HEK293 (cell line): Measurements from ENCODE around the gene AFF2.

ENCODE experiments used
- CTCF ChIA-PET: fragments of 350-600 bp; formaldehyde crosslinking; extraction: SDS; loops from one replicate; lab custom pipeline; 2021; ENCODE audit warnings: antibody characterized with exemption; lab: Yijun Ruan, JAX
- POLR2A ChIA-PET: fragments of 300-600 bp; formaldehyde crosslinking; extraction: SDS; loops from one replicate; lab custom pipeline; 2020; ENCODE audit warnings: antibody characterized with exemption, inconsistent platforms; lab: Yijun Ruan, JAX
- H3K27ac ChIP-seq: fragments of 200-500 bp; sonication (Bioruptor generic); 2 replicates; pipeline ENCODE4 v1.5.1; 2014; ENCODE audit warnings: low read depth, low read length, control low read depth, inconsistent platforms; ENCODE audit errors: extremely low read depth
- H3K36me3 ChIP-seq, 2 experiments: fragments of 200-500 bp in 1 of 2; sonication (Bioruptor generic) in 1 of 2; 1 replicate in 1 of 2; 2 replicates in 1 of 2; pipeline ENCODE4 v1.5.1; 2014 to 2017; ENCODE audit warnings: inconsistent platforms in 2 of 2, low read length in 2 of 2; ENCODE audit not compliant: control insufficient read depth in 2 of 2, insufficient read depth in 1 of 2
- H3K4me1 ChIP-seq: fragments of 200-500 bp; sonication (Bioruptor generic); 2 replicates; pipeline ENCODE4 v1.5.1; 2014; ENCODE audit warnings: mild to moderate bottlenecking, low read length, inconsistent platforms; ENCODE audit not compliant: control insufficient read depth, insufficient read depth
- H3K4me3 ChIP-seq: 2 replicates; pipeline ENCODE4 v1.5.1; 2011; ENCODE audit warnings: low read depth, mild to moderate bottlenecking, control low read depth, low read length, moderate library complexity
- H3K9me3 ChIP-seq: fragments of 200-500 bp; sonication (Bioruptor generic); 2 replicates; pipeline ENCODE4 v1.5.1; 2014; ENCODE audit warnings: low read depth, low read length, inconsistent platforms; ENCODE audit not compliant: control insufficient read depth, insufficient read depth
- EGR2 ChIP-seq: fragments of 450-650 bp; formaldehyde crosslinking; IDR thresholded peaks from 2 replicates; pipeline ENCODE4 v1.5.1; 2016; ENCODE audit warnings: low read depth, missing biosample characterization, missing genetic modification characterization
- MYNN ChIP-seq: fragments of 450-650 bp; formaldehyde crosslinking; IDR thresholded peaks from 2 replicates; pipeline ENCODE4 v1.5.1; 2016; ENCODE audit warnings: missing biosample characterization, missing genetic modification characterization, borderline replicate concordance
- SP3 ChIP-seq: fragments of 450-650 bp; formaldehyde crosslinking; IDR thresholded peaks from 2 replicates; pipeline ENCODE4 v1.5.1; 2016; ENCODE audit warnings: missing biosample characterization, missing genetic modification characterization
- ZBTB7A ChIP-seq: fragments of 450-650 bp; formaldehyde crosslinking; IDR thresholded peaks from 2 replicates; pipeline ENCODE4 v1.5.1; 2016; ENCODE audit warnings: low read depth, missing biosample characterization, missing genetic modification characterization
- ZFHX2 ChIP-seq: fragments of 450-650 bp; formaldehyde crosslinking; conservative IDR thresholded peaks from 2 replicates; pipeline ENCODE4 v1.5.1; 2016; ENCODE audit warnings: missing biosample characterization, missing genetic modification characterization
- ZNF155 ChIP-seq: fragments of 450-650 bp; formaldehyde crosslinking; IDR thresholded peaks from 2 replicates; pipeline ENCODE4 v1.5.1; 2016; ENCODE audit warnings: missing biosample characterization, missing genetic modification characterization
- ZNF157 ChIP-seq: fragments of 450-650 bp; formaldehyde crosslinking; IDR thresholded peaks from 2 replicates; pipeline ENCODE4 v1.5.1; 2016; ENCODE audit warnings: missing biosample characterization, missing genetic modification characterization
- ZNF221 ChIP-seq: fragments of 450-650 bp; formaldehyde crosslinking; IDR thresholded peaks from 2 replicates; pipeline ENCODE4 v1.5.1; 2017; ENCODE audit warnings: missing biosample characterization, missing genetic modification characterization, borderline replicate concordance
- ZNF354C ChIP-seq: fragments of 450-650 bp; formaldehyde crosslinking; IDR thresholded peaks from 2 replicates; pipeline ENCODE4 v1.5.1; 2016; ENCODE audit warnings: missing biosample characterization, missing genetic modification characterization, low read depth, borderline replicate concordance
- ZNF624 ChIP-seq: fragments of 450-650 bp; formaldehyde crosslinking; IDR thresholded peaks from 2 replicates; pipeline ENCODE4 v1.5.1; 2017; ENCODE audit warnings: missing biosample characterization, missing genetic modification characterization
- ZNF654 ChIP-seq: fragments of 450-650 bp; formaldehyde crosslinking; IDR thresholded peaks from 2 replicates; pipeline ENCODE4 v1.5.1; 2016; ENCODE audit warnings: low read depth, missing biosample characterization, missing genetic modification characterization
- TF ChIP-seq, protein P1 (sequence below): fragments of 450-650 bp; formaldehyde crosslinking; conservative IDR thresholded peaks from 2 replicates; pipeline ENCODE4 v1.5.1; 2016; ENCODE audit warnings: low read depth, missing biosample characterization, missing genetic modification characterization
- TF ChIP-seq, protein P2 (sequence below): IDR thresholded peaks from 2 replicates; pipeline ENCODE4 v1.6.1; 2011; ENCODE audit warnings: mild to moderate bottlenecking, low read depth, low read length, borderline replicate concordance

Gene AFF2

DNA sequence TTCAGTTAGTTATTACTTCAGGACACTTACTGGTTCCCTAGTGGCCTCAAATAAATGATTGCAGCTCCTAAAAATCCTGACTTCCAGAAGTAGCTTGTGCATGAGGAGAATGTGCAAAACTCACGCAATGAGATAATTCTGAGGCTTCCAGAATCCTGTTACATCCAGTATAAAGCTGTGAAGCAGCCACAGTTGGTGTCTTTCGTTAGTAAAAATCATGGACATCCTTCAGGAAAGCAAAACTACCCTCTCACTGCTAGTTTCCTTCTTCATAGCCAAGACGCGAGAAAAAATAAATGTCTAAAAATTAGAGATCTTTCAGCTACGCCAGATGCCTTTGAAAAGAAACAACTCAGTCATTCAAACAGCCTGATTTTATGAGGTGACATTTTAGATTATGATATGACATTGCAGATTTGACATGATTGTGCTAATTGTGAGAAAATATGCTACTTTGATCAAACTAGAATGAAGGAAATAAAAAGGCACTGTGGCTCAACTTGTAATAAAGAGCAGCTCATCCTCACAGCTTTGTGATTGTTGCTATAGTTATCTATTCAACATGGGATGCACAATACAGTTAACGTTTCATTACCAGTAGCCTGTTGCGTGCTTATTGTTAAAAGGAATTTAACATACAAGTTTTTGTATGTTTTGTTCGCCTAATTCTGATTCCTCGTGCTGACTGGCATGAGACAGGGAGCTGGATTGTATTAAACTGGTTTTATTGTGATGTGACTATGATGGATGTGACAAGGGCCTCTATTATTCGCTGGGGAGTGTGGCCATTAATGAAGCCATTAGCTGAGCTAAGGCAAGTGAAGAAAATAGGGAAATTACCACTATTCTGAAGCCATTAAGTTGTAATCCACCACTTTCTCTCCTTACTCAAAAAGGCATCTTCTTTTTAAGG is 40.5 kb downstream of the AFF2 start (continued):
- TF ChIP-seq, protein P1, sequence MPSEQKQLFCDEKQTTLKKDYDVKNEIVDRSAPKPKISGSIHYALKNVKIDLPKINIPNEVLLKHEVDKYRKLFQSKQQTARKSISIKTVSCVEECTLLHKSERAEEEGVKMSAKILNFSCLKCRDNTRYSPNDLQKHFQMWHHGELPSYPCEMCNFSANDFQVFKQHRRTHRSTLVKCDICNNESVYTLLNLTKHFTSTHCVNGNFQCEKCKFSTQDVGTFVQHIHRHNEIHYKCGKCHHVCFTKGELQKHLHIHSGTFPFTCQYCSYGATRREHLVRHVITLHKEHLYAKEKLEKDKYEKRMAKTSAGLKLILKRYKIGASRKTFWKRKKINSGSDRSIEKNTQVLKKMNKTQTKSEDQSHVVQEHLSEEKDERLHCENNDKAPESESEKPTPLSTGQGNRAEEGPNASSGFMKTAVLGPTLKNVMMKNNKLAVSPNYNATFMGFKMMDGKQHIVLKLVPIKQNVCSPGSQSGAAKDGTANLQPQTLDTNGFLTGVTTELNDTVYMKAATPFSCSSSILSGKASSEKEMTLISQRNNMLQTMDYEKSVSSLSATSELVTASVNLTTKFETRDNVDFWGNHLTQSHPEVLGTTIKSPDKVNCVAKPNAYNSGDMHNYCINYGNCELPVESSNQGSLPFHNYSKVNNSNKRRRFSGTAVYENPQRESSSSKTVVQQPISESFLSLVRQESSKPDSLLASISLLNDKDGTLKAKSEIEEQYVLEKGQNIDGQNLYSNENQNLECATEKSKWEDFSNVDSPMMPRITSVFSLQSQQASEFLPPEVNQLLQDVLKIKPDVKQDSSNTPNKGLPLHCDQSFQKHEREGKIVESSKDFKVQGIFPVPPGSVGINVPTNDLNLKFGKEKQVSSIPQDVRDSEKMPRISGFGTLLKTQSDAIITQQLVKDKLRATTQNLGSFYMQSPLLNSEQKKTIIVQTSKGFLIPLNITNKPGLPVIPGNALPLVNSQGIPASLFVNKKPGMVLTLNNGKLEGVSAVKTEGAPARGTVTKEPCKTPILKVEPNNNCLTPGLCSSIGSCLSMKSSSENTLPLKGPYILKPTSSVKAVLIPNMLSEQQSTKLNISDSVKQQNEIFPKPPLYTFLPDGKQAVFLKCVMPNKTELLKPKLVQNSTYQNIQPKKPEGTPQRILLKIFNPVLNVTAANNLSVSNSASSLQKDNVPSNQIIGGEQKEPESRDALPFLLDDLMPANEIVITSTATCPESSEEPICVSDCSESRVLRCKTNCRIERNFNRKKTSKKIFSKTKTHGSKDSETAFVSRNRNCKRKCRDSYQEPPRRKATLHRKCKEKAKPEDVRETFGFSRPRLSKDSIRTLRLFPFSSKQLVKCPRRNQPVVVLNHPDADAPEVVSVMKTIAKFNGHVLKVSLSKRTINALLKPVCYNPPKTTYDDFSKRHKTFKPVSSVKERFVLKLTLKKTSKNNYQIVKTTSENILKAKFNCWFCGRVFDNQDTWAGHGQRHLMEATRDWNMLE (tag by site-specific recombination) = no peak
- TF ChIP-seq ZNF157 = no peak
- no peak for TF ChIP-seq ZFHX2 (tag by site-specific recombination)

DNA sequence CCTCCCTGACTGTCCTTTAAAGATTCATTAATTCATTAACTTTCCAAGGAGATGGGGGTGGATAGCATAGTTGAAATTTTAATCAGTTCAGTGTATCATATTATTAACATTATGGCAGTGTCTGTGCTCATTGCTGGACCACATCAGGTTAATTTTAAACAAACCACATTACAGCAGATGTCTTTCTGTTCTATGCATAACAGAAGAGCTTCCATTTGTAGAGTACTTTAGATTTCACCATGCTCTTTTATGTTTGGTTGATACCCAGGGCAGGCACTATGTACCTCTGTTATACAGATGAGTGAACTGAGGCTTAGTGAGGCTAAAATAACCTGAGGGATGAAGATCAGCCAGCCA is 41.1 kb downstream of the AFF2 start:
- ChIA-PET POLR2A (interaction anchor here (0.7 kb wide), 1 partner anchor 26 kb away, joined by 3 read pairs; no protein-coding TSS in a partner anchor), CTCF (interaction anchor here (0.5 to 4.4 kb wide), 3 partner anchors 11 to 397 kb away, joined by 3 to 40 read pairs (median 4); no protein-coding TSS in a partner anchor)
- Histone ChIP-seq H3K9me3 (no peaks in the 10 kb centered on the region), H3K4me1 (no peaks in the 10 kb centered on the region), H3K36me3 (no peaks in the 10 kb centered on the region), H3K4me3 (no peak overlapping the region), H3K27ac (no peak overlapping the region)
- TF ChIP-seq MYNN (no peak), ZBTB7A (tag by site-specific recombination) (no peak), EGR2 (no peak), SP3 (tag by site-specific recombination) (no peak), ZNF354C (tag by site-specific recombination) (no peak), ZNF654 (tag by site-specific recombination) (no peak), ZNF155 (tag by site-specific recombination) (no peak)
- TF ChIP-seq, protein P2, sequence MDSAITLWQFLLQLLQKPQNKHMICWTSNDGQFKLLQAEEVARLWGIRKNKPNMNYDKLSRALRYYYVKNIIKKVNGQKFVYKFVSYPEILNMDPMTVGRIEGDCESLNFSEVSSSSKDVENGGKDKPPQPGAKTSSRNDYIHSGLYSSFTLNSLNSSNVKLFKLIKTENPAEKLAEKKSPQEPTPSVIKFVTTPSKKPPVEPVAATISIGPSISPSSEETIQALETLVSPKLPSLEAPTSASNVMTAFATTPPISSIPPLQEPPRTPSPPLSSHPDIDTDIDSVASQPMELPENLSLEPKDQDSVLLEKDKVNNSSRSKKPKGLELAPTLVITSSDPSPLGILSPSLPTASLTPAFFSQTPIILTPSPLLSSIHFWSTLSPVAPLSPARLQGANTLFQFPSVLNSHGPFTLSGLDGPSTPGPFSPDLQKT = no peak

DNA sequence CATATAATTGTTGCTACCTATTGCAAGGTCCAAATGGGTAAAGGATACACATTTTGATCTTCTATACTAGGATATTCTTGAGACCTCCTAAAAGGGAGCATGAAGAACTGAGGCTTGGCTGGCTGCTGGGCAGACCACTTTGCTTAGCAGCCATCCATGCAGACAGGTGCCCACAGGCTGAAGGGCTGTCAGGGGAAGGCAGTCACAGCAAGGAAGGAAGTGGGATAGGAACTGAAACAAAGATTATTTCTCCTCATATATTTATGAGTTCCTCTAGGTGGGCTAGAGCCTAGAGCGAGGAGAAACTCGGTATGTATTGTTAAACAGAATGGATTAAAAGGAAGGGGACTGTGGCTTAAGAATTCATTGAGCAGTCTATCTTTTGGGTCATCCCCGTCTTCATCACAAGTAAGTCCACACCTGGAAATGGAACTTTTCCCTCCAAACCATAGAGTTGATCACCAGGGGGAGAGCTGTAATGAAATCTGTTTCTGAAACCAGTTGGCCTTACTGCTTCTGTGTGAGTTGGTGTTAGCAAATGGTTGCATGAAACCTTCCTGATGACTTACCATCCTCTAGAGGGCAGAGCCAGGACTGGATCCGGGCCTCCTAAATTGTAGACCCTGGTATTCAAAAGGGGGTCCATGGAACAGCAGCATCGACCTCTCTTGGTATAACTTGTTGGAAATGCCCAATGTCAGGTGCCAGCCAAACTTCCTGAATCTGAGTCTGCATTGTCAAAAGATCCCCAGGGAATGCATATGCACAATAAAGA is 42.3 kb downstream of the AFF2 start:
- TF ChIP-seq ZNF221 (no peak), ZNF624 (tag by site-specific recombination) (no peak)
- TF ChIP-seq, all 188 proteins: peak for 0
- no peaks in the 10 kb centered on the region for H3K4me1 ChIP-seq
- no peak overlapping the region for H3K4me3 ChIP-seq
- H3K9me3 ChIP-seq = no peaks in the 10 kb centered on the region
- no peaks in the 10 kb centered on the region for H3K36me3 ChIP-seq
- no peak overlapping the region for H3K27ac ChIP-seq
- POLR2A ChIA-PET = no interaction called here
- CTCF ChIA-PET = interaction anchor here (1.0 to 4.4 kb wide), 2 partner anchors 10 to 12 kb away, joined by 4 to 40 read pairs; no protein-coding TSS in a partner anchor
